ENCODE measurements around the gene POLA1. TPM values are rescaled to one million over a fixed set of nuclear protein-coding genes. Genes with fewer than 3 reads are reported as not detected.

The POLA1 gene
- total RNA-seq, 2 donors from 2014 or later, result 24.4 to 53.6 TPM

DNA sequence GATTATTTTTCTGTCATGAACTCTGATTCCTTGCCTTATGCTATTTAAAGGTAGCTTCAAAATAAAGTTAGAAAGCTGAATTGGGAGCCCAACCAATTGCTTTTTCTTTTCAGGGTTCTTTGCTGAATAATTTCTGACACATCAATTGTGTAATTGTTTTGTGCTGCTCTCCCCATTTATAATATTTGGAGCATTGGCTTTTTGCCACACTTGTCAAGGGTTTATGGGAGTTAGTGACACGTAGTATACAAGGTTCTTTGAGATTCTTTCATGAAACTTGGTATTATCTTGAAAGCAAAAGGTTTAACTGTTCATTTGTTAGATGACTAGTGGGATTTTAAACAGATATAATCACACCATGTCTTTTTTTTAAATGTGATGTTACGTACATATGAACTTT is 80.9 kb downstream of the POLA1 start:
- Histone ChIP-seq H3K9ac (ENCODE audit: extremely low read depth, low read length, poor library complexity, severe bottlenecking) (no peak overlapping the region), H3K4me3 (ENCODE audit: low read length) (no peak overlapping the region), H3K27me3 (ENCODE audit: control insufficient read depth, insufficient read depth, low read length, poor library complexity, severe bottlenecking) (no peaks in the 10 kb centered on the region), H3K4me1 (ENCODE audit: control insufficient read depth, insufficient read depth, low read length) (no peaks in the 10 kb centered on the region), H3K27ac (ENCODE audit: low read depth, low read length) (no peak overlapping the region), H3K9me3 (ENCODE audit: control insufficient read depth, low read length) (no peaks in the 10 kb centered on the region), H3K36me3 (ENCODE audit: control insufficient read depth, insufficient read depth, low read length) (no peaks in the 10 kb centered on the region)
- H3K27ac Mint-ChIP-seq, result no peak overlapping the region
- H3K4me1 Mint-ChIP-seq, result peaks cover 3% of the 10 kb centered on the region
- 100% methylated on average over 1 of the region's 2 CpGs; no CpG with 5 or more reads in 1 of the 2 experiments for WGBS, 2 experiments (ENCODE audit: insufficient coverage in 1 of 2, insufficient read length in 1 of 2)
- TF ChIP-seq, protein P1, sequence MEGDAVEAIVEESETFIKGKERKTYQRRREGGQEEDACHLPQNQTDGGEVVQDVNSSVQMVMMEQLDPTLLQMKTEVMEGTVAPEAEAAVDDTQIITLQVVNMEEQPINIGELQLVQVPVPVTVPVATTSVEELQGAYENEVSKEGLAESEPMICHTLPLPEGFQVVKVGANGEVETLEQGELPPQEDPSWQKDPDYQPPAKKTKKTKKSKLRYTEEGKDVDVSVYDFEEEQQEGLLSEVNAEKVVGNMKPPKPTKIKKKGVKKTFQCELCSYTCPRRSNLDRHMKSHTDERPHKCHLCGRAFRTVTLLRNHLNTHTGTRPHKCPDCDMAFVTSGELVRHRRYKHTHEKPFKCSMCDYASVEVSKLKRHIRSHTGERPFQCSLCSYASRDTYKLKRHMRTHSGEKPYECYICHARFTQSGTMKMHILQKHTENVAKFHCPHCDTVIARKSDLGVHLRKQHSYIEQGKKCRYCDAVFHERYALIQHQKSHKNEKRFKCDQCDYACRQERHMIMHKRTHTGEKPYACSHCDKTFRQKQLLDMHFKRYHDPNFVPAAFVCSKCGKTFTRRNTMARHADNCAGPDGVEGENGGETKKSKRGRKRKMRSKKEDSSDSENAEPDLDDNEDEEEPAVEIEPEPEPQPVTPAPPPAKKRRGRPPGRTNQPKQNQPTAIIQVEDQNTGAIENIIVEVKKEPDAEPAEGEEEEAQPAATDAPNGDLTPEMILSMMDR (conservative IDR thresholded peaks at IDR 0.05), result no peak
- no peaks in the 10 kb centered on the region for H3K9me3 Mint-ChIP-seq
- H3K27me3 Mint-ChIP-seq (ENCODE audit: insufficient read depth), result no peaks in the 10 kb centered on the region
- H3K36me3 Mint-ChIP-seq (ENCODE audit: low read depth), result peaks cover 33% of the 10 kb centered on the region
- DNase-seq, result no peak
- H3K4me3 Mint-ChIP-seq, result no peak overlapping the region

GRCh38 chrX:24775891-24776290 is 82.2 kb downstream of the POLA1 start:
- no peak overlapping the region for H3K4me3 ChIP-seq (ENCODE audit: low read length)

DNA sequence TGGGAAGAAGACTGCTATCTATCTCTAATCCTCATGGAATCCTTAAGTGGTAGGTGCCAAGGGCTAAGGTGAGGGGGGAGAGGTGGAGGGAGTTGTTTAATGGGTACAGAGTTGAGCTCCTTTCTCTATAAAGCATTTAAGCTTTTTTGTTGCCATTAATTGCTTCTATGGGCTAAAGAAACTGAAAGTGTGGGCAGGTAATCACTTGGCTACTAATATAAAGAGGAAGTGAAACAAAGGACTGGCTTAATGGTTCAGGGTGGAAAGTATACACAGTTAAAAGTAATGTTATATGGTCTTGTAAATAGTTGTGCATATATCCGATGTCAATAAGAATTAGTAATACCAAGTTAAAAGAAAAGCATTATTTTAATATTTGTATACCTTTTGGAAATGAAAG is 83.9 kb downstream of the POLA1 start:
- no peaks in the 10 kb centered on the region for H3K4me1 ChIP-seq (ENCODE audit: control insufficient read depth, insufficient read depth, low read length)
- no peaks in the 10 kb centered on the region for H3K27me3 ChIP-seq (ENCODE audit: control insufficient read depth, insufficient read depth, low read length, poor library complexity, severe bottlenecking)
- H3K4me3 Mint-ChIP-seq, result no peak overlapping the region
- peaks cover 24% of the 10 kb centered on the region for H3K36me3 Mint-ChIP-seq (ENCODE audit: low read depth)
- H3K9ac ChIP-seq (ENCODE audit: extremely low read depth, low read length, poor library complexity, severe bottlenecking), result no peak overlapping the region
- no peak overlapping the region for H3K4me3 ChIP-seq (ENCODE audit: low read length)
- no peak overlapping the region for H3K27ac ChIP-seq (ENCODE audit: low read depth, low read length)
- DNase-seq, result no peak
- H3K4me1 Mint-ChIP-seq, result peaks cover 3% of the 10 kb centered on the region
- no peaks in the 10 kb centered on the region for H3K9me3 ChIP-seq (ENCODE audit: control insufficient read depth, low read length)
- no CpG with 5 or more reads among the region's 1 CpG for WGBS, 2 experiments (ENCODE audit: insufficient coverage in 1 of 2, insufficient read length in 1 of 2)
- no peak overlapping the region for H3K27ac Mint-ChIP-seq
- TF ChIP-seq, protein P1 (conservative IDR thresholded peaks at IDR 0.05), result no peak
- no peaks in the 10 kb centered on the region for H3K9me3 Mint-ChIP-seq
- H3K27me3 Mint-ChIP-seq (ENCODE audit: insufficient read depth), result no peaks in the 10 kb centered on the region
- peaks cover 4% of the 10 kb centered on the region for H3K36me3 ChIP-seq (ENCODE audit: control insufficient read depth, insufficient read depth, low read length)

More at GRCh38 chrX:24775891-24776290, 82.2 kb downstream of the POLA1 start:
- Mint-ChIP-seq H3K27ac (no peak overlapping the region), H3K4me1 (peaks cover 3% of the 10 kb centered on the region), H3K4me3 (no peak overlapping the region), H3K27me3 (ENCODE audit: insufficient read depth) (no peaks in the 10 kb centered on the region), H3K9me3 (no peaks in the 10 kb centered on the region), H3K36me3 (ENCODE audit: low read depth) (peaks cover 28% of the 10 kb centered on the region)
- Histone ChIP-seq H3K27ac (ENCODE audit: low read depth, low read length) (no peak overlapping the region), H3K27me3 (ENCODE audit: control insufficient read depth, insufficient read depth, low read length, poor library complexity, severe bottlenecking) (no peaks in the 10 kb centered on the region), H3K4me1 (ENCODE audit: control insufficient read depth, insufficient read depth, low read length) (no peaks in the 10 kb centered on the region), H3K9me3 (ENCODE audit: control insufficient read depth, low read length) (no peaks in the 10 kb centered on the region), H3K9ac (ENCODE audit: extremely low read depth, low read length, poor library complexity, severe bottlenecking) (no peak overlapping the region), H3K36me3 (ENCODE audit: control insufficient read depth, insufficient read depth, low read length) (no peaks in the 10 kb centered on the region)
- 88 to 100% methylated on average over 1 of the region's 2 CpGs for WGBS, 2 experiments (ENCODE audit: insufficient coverage in 1 of 2, insufficient read length in 1 of 2)
- DNase-seq, result no peak
- TF ChIP-seq, protein P1 (conservative IDR thresholded peaks at IDR 0.05), result no peak
